ENCODE results near the gene PDAP1. TPM values are rescaled to one million over a fixed set of nuclear protein-coding genes. Genes with fewer than 3 reads are reported as not detected.

PDAP1 gene
- total and polyA plus RNA-seq, 9 of the 15 experiments (the other 6 are each of a cell fraction or from before 2014, with no cell fraction given): 10.2 to 315 (median 129) TPM

GRCh38 chr7:99409192-99409572 is 785 bp upstream of the PDAP1 start:
- Histone ChIP-seq H3K4me3 (peak overlapping the region; percentile 97), H3K36me3 (ENCODE audit: control insufficient read depth, insufficient read depth, low read length) (peaks cover 75% of the 10 kb centered on the region), H3K79me2 (ENCODE audit: control insufficient read depth, insufficient read depth, low read length) (peaks cover 76% of the 10 kb centered on the region), H4K20me1 (replicated peaks; ENCODE audit: control insufficient read depth, insufficient read depth, low read length) (peaks cover 34% of the 10 kb centered on the region), H3K27ac (ENCODE audit: extremely low read depth, low read depth, low read length) (peak overlapping the region; percentile 100), H3K9ac (ENCODE audit: insufficient read depth in 1 of 2, low read depth in 2 of 2, low read length in 2 of 2) (peak overlapping the region; percentile 97 to 100), H3K9me1 (ENCODE audit: control insufficient read depth, insufficient read depth, low read length) (no peaks in the 10 kb centered on the region), H3K9me3 (replicated peaks; ENCODE audit: control insufficient read depth, insufficient read depth, low read depth, low read length) (no peaks in the 10 kb centered on the region), H3K27me3 (ENCODE audit: control insufficient read depth in 2 of 2, insufficient read depth in 2 of 2, low read length in 2 of 2) (no peaks in the 10 kb centered on the region), H3K4me2 (ENCODE audit: insufficient read depth, low read length) (peak overlapping the region; percentile 99), H3K4me1 (replicated peaks in 1 of 2; ENCODE audit: control insufficient read depth in 2 of 2, insufficient read depth in 2 of 2, low read length in 2 of 2) (peaks cover 20% of the 10 kb centered on the region in 2 experiments; a peak in 4 of 5 replicates), H2AFZ (ENCODE audit: low read depth, low read length) (peak overlapping the region; percentile 100)
- in situ Hi-C loops (cut with MboI) (no loop called here), intact Hi-C loops (cut with micrococcal nuclease) (loop anchor here (2.0 kb wide), 1 partner anchor 34 kb away; the partner anchor contains the start of gene ARPC1B)
- POLR2A ChIA-PET: interaction anchor here (0.6 to 4.4 kb wide), 24 partner anchors 10 to 1072 kb away, joined by 3 to 53 read pairs (median 4); partner anchors contain the start of genes ATP5MF, CPSF4, PTCD1 and ZNF655
- CTCF ChIA-PET (ENCODE audit: low intra/inter-chr PET ratio): no interaction called here
- ATAC-seq: peak; percentile 37
- peak in 3 of 4 experiments; percentile 46 to 55 (median 52) for DNase-seq (ENCODE audit: extremely low read depth in 1 of 4, low spot score in 3 of 4)
- 2% methylated on average over 18 of the region's 18 CpGs for WGBS (ENCODE audit: insufficient coverage, low coverage, missing lambda C conversion rate)
- FAIRE-seq: peak; percentile 11
- TSS peak; percentile 65 for BruUV-seq (replicated peaks)
- TF ChIP-seq HES1 (IDR thresholded peaks at IDR 0.05; ENCODE audit: low read depth) (peak; percentile 33; the same call in 1 of the 2 replicates), EGR1 (conservative IDR thresholded peaks at IDR 0.05) (0 out of 2 replicates have a peak, but pooled peaks have one; percentile 4), ILK (tag; IDR thresholded peaks at IDR 0.05; ENCODE audit: borderline replicate concordance, low read depth) (no peak), THAP7 (CRISPR knock-in tag; IDR thresholded peaks at IDR 0.05) (no peak), ZBTB5 (IDR thresholded peaks at IDR 0.05) (peak; percentile 37; the same call in 1 of the 2 replicates), ZNF512 (tag; IDR thresholded peaks at IDR 0.05) (peak; percentile 37), BDP1 (IDR thresholded peaks at IDR 0.05; ENCODE audit: insufficient read depth, insufficient read length) (no peak), ZNF407 (IDR thresholded peaks at IDR 0.05; ENCODE audit: low read depth) (peak; percentile 46; the same call in 1 of the 2 replicates)

Measured in K562 (cell line).